Sigmoid colon (tissue), 7 donors: ENCODE data around the gene TMEM26. TPM values are rescaled to one million over a fixed set of nuclear protein-coding genes. Genes with fewer than 3 reads are reported as not detected.

Experiments
- DNase-seq: peaks from one replicate; pipeline ENCODE4 v3.0.0-alpha.2; 2019
- H3K27ac ChIP-seq, 4 donors: fragments of 200-600 bp; sonication (generic); one replicate each; pipeline ENCODE4 v1.5.1; 2016 to 2019; ENCODE audit warnings: mild to moderate bottlenecking in 1 of 4
- H3K27me3 ChIP-seq, 3 donors: fragments of 200-600 bp; sonication (generic); one replicate each; pipeline ENCODE4 v1.5.1; 2019; ENCODE audit warnings: mild to moderate bottlenecking in 1 of 3
- H3K36me3 ChIP-seq, 4 donors: fragments of 200-600 bp; sonication (generic); one replicate each; pipeline ENCODE4 v1.5.1; 2016 to 2019
- H3K4me1 ChIP-seq, 4 donors: fragments of 200-600 bp; sonication (generic); one replicate each; pipeline ENCODE4 v1.5.1; 2017 to 2019
- H3K4me3 ChIP-seq, 4 donors: fragments of 200-600 bp; sonication (generic); one replicate each; pipeline ENCODE4 v1.5.1; 2017 to 2019; ENCODE audit warnings: mild to moderate bottlenecking in 2 of 4, moderate library complexity in 1 of 4
- H3K9me3 ChIP-seq, 4 donors: fragments of 200-600 bp in 3 of 4; sonication (generic) in 3 of 4; one replicate each; pipeline versions ENCODE4 v1.5.1 to v1.6.1; 2013 to 2019
- CTCF ChIP-seq, 4 experiments: fragments of 450-650 bp in 3 of 4; fragments of 200-600 bp in 1 of 4; IDR thresholded peaks; one replicate each; pipeline ENCODE4 v1.5.1; 2016 to 2019; ENCODE audit warnings: antibody characterized with exemption in 4 of 4, mild to moderate bottlenecking in 3 of 4, moderate library complexity in 2 of 4
- EP300 ChIP-seq, 4 donors: sonication (generic); formaldehyde crosslinking; IDR thresholded peaks; one replicate each; pipeline ENCODE4 v1.6.1; 2017; ENCODE audit warnings: antibody characterized with exemption in 4 of 4
- POLR2A ChIP-seq, 2 donors: fragments of 450-650 bp; IDR thresholded peaks; one replicate each; pipeline ENCODE4 v1.6.1; 2016; ENCODE audit warnings: antibody characterized with exemption in 2 of 2, mild to moderate bottlenecking in 2 of 2, moderate library complexity in 2 of 2
- POLR2AphosphoS5 ChIP-seq, 4 donors: sonication (generic); formaldehyde crosslinking; IDR thresholded peaks; one replicate each; pipeline ENCODE4 v1.6.1; 2017; ENCODE audit warnings: antibody characterized with exemption in 4 of 4
- WGBS, 2 donors: extraction: QIAGEN DNeasy Blood & Tissue Kit; methylation state at CpG; one replicate each; pipeline ENCODE4 v1.1.7; 2013; 5-methylcytosine and 5-hydroxymethylcytosine counted together
- intact Hi-C: fragments of 100-400 bp; cut with DNase I; formaldehyde crosslinking; loops from one replicate; pipeline ENCODE4 v1.15.1; 2023
- polyA plus RNA-seq, 3 donors: library from polyadenylated mRNA; stranded (reverse); fragments of 200-250 nt; gene quantifications; one replicate each; pipeline ENCODE4 v1.2.3, GENCODE V29; 2013
- total RNA-seq, 4 donors: library from RNA; depleted of rRNA; stranded (reverse); fragments of >200 nt; gene quantifications; one replicate each; pipeline ENCODE4 v1.1.0, GENCODE V29; 2016
- donor health status: healthy with polysubstance abuse.
- donor health status: Bipolar disorder and iron deficiency.
- donor health status: healthy.

The TMEM26 gene
- total and polyA plus RNA-seq, 7 donors = under 0.01 to 2.3 (median 0.36) TPM

DNA sequence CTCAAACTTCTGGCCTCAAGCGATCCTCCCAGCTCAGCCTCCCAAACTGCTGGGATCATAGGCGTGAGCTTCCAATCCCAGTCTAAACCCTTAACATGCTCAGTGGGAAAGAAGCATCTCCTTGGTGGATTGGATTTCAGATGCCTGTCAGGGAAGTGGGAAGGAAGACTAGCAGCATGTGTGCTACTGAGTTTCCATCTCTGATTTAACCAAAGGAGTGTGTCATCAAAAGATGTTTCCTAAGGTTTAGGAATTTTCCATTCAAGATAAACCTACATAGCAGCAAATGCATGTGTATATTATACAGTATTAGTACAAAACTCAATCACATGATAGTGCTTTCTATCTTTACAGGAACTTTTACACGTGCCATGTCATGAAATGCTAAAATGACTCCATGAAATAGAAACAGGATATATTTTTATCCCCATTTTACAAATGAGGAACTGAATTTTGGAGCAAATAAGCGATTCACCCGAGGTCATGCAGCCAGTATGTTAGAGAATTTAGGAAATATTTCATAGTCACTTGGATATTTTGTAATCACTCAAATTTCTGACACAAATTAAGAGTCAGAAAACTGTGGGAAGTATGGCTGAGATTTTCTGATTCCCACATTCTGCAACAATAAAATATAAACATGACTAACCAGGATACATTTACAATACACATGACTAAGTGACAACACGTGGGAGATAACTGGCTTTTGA, 11.4 kb upstream of the TMEM26 start:
- intact Hi-C loops = no loop called here
- no peak for DNase-seq
- 60 to 72% methylated on average over 6 of the region's 6 CpGs for WGBS, 2 donors

DNA sequence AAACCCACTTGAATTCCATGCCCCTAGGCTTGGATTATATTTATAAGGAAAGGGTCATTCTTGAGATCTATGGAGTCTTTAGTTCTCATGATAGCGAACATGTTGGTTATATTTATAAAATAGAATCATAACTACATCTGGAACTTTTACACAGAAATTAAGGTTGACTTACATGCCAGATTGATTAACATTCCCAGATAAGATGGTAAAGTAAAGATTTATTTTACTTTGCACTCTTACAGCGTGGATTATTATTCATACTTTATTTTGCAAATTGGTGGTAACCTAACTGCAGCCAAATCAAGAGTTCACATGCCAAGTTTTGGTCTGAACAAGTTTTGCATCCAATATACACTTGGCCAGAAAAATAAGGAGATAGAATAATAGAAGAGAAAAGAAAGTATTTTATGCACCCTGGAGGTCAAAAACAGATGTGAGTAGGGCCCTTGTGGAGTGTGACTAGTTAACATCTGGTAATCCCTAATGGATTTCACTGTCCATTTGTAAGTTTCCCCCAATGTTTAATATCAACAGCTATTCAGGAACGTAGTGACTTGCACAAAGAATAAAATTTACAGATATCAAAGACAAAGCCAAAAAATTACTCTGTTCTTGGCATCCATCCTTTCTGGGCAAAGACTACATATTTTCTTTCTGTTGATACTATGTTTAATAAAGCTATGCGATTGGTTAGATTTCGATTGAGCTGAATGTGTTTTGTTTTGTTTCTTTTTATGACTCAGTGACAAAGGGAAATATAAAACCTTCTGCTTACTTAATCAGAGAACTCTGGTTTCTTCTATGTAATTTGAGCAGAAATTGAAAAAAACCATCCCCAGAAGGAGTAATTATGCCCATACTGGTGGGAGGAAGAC, 10.1 kb upstream of the TMEM26 start:
- TF ChIP-seq POLR2AphosphoS5 (IDR thresholded peaks at IDR 0.05) (no peak), CTCF (IDR thresholded peaks at IDR 0.05) (no peak), EP300 (IDR thresholded peaks at IDR 0.05) (no peak), POLR2A (IDR thresholded peaks at IDR 0.05) (no peak)
- Histone ChIP-seq H3K4me3 (no peak overlapping the region), H3K9me3 (no peaks in the 10 kb centered on the region), H3K4me1 (peaks cover 0 to 24% (median 11%) of the 10 kb centered on the region in 4 donors), H3K27me3 (no peaks in the 10 kb centered on the region), H3K27ac (peak overlapping the region in 1 of 4 donors; percentile 30), H3K36me3 (no peaks in the 10 kb centered on the region)
- no peak for DNase-seq
- intact Hi-C loops = no loop called here
- 68% methylated on average over 5 of the region's 5 CpGs for WGBS, 2 donors

More for the DNA sequence above, 11.4 kb upstream of the TMEM26 start:
- H3K9me3 ChIP-seq = no peaks in the 10 kb centered on the region
- TF ChIP-seq POLR2A (IDR thresholded peaks at IDR 0.05) (no peak), POLR2AphosphoS5 (IDR thresholded peaks at IDR 0.05) (no peak), CTCF (IDR thresholded peaks at IDR 0.05) (no peak), EP300 (IDR thresholded peaks at IDR 0.05) (no peak)
- peaks cover 0 to 24% (median 11%) of the 10 kb centered on the region in 4 donors for H3K4me1 ChIP-seq
- no peaks in the 10 kb centered on the region for H3K36me3 ChIP-seq
- no peaks in the 10 kb centered on the region for H3K27me3 ChIP-seq
- H3K4me3 ChIP-seq = no peak overlapping the region
- peak overlapping the region in 1 of 4 donors; percentile 30 for H3K27ac ChIP-seq

DNA sequence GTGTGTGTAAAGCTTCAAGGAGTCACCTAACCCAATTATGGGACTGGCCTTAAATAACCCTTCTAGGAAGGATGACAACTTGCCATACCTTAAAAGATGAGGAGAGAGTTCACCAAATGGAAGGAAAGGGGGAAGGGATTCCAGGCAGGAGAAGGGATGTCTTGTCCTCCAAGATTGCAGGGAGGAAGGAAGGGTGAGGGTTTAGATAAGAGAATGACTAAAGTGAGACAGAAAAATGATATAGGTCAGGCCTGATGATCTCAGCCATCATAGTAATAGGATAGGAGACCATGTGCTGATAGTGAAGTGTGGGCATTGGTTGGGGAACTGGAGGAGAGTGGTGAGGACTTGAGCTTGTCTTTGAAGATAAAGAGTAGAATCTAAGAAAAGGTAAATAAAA, 7.7 kb upstream of the TMEM26 start:
- H3K4me3 ChIP-seq = no peak overlapping the region
- TF ChIP-seq POLR2AphosphoS5 (IDR thresholded peaks at IDR 0.05) (no peak), POLR2A (IDR thresholded peaks at IDR 0.05) (no peak), CTCF (IDR thresholded peaks at IDR 0.05) (no peak), EP300 (IDR thresholded peaks at IDR 0.05) (no peak)
- intact Hi-C loops = no loop called here
- H3K9me3 ChIP-seq = no peaks in the 10 kb centered on the region
- H3K27me3 ChIP-seq = no peaks in the 10 kb centered on the region
- peaks cover 0 to 24% (median 11%) of the 10 kb centered on the region in 4 donors for H3K4me1 ChIP-seq
- H3K27ac ChIP-seq = no peak overlapping the region
- no peak for DNase-seq
- no peaks in the 10 kb centered on the region for H3K36me3 ChIP-seq

DNA sequence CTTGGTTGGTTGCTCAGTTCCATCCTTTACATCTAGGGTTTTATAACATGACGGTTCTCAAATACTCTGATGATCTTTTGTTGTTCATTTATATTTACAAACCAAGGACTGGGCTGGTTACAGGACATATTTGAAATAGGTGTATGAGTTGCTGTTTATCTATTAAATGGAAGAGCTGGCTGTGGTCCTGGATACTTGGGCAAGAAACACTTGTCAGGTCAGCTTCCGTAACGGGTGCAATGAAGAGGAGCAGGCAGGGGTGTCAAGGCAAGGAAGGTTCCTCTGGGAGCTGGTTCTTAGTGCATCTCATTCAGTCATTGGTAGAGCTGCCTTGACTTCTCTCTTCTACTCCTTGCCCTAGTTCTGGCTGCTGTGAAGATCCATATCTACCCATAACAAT, 4.8 kb upstream of the TMEM26 start:
- no peaks in the 10 kb centered on the region for H3K36me3 ChIP-seq
- peaks cover 0 to 7% (median 2%) of the 10 kb centered on the region in 3 donors for H3K27me3 ChIP-seq
- no peaks in the 10 kb centered on the region for H3K9me3 ChIP-seq
- TF ChIP-seq POLR2A (IDR thresholded peaks at IDR 0.05) (no peak), EP300 (IDR thresholded peaks at IDR 0.05) (no peak), POLR2AphosphoS5 (IDR thresholded peaks at IDR 0.05) (no peak), CTCF (IDR thresholded peaks at IDR 0.05) (no peak)
- H3K4me3 ChIP-seq = no peak overlapping the region
- intact Hi-C loops = no loop called here
- no peak overlapping the region for H3K27ac ChIP-seq
- DNase-seq = no peak
- H3K4me1 ChIP-seq = peaks cover 0 to 6% (median 4%) of the 10 kb centered on the region in 4 donors
- WGBS, 2 donors = 89 to 91% methylated on average over 3 of the region's 3 CpGs
